ENCODE results near the gene ELAVL3. TPM values are rescaled to one million over a fixed set of nuclear protein-coding genes. Genes with fewer than 3 reads are reported as not detected.
A peak's percentile ranks its signal among the peaks of the same experiment; 100 is the strongest.

Gene ELAVL3
- total and polyA plus RNA-seq, 2 donors from 2014 or later = 0.22 TPM; not detected in 1

- FAIRE-seq = no peak
- H3K9me3 ChIP-seq (ENCODE audit: control insufficient read depth in 2 of 3, insufficient read depth in 1 of 3, low read length in 3 of 3) = no peaks in the 10 kb centered on the region
- DNase-seq = peak; percentile 51 to 83 (median 76)
- intact Hi-C loops (cut with DNase I) = no loop called here
- peak overlapping the region; percentile 59 to 76 for H3K27ac ChIP-seq (ENCODE audit: low read depth in 2 of 2, low read length in 2 of 2)
- peaks cover 11% of the 10 kb centered on the region for H3K27me3 ChIP-seq (ENCODE audit: control insufficient read depth, insufficient read depth, low read length)
- H3K4me1 ChIP-seq (ENCODE audit: control insufficient read depth in 2 of 3, insufficient read depth in 2 of 3, low read depth in 1 of 3, low read length in 3 of 3) = peaks cover 0 to 20% (median 6%) of the 10 kb centered on the region in 3 donors
- H3K4me3 ChIP-seq (ENCODE audit: low read length in 3 of 3) = peak overlapping the region; percentile 24 to 64 (median 39)
- H3K9ac ChIP-seq (ENCODE audit: low read length in 3 of 3) = peak overlapping the region in 2 of 3 donors; percentile 38 to 78
- no peak for TF ChIP-seq CTCF (IDR thresholded peaks at IDR 0.05; ENCODE audit: borderline replicate concordance, extremely low read depth, insufficient read depth)
- H3K36me3 ChIP-seq (ENCODE audit: control insufficient read depth in 2 of 3, insufficient read depth in 3 of 3, low read length in 3 of 3) = no peaks in the 10 kb centered on the region
Measured at GRCh38 chr19:11420429-11421370, 60.1 kb downstream of the ELAVL3 start.

GRCh38 chr19:11418549-11419506 lies 62.0 kb downstream of the ELAVL3 start, which contains the start of gene RGL3:
TSS of gene RGL3 (minus strand) at chr19:11419314. CDS start at chr19:11419278, 36 bp downstream.
- DNase-seq (peak; percentile 69 to 87 (median 86)), FAIRE-seq (no peak)
- peaks cover 11% of the 10 kb centered on the region for H3K27me3 ChIP-seq (ENCODE audit: control insufficient read depth, insufficient read depth, low read length)
- intact Hi-C loops (cut with DNase I) = no loop called here
- no peaks in the 10 kb centered on the region for H3K36me3 ChIP-seq (ENCODE audit: control insufficient read depth in 2 of 3, insufficient read depth in 3 of 3, low read length in 3 of 3)
- peak within 1 kb of the TSS in 2 of 3 donors; percentile 83 to 93 for H3K9ac ChIP-seq (ENCODE audit: low read length in 3 of 3)
- H3K9me3 ChIP-seq (ENCODE audit: control insufficient read depth in 2 of 3, insufficient read depth in 1 of 3, low read length in 3 of 3) = no peaks in the 10 kb centered on the region
- H3K27ac ChIP-seq (ENCODE audit: low read depth in 2 of 2, low read length in 2 of 2) = peak within 1 kb of the TSS; percentile 91 to 93
- peaks cover 0 to 20% (median 6%) of the 10 kb centered on the region in 3 donors for H3K4me1 ChIP-seq (ENCODE audit: control insufficient read depth in 2 of 3, insufficient read depth in 2 of 3, low read depth in 1 of 3, low read length in 3 of 3)
- no peak for TF ChIP-seq CTCF (IDR thresholded peaks at IDR 0.05; ENCODE audit: borderline replicate concordance, extremely low read depth, insufficient read depth)
- peak within 1 kb of the TSS; percentile 46 to 82 (median 78) for H3K4me3 ChIP-seq (ENCODE audit: low read length in 3 of 3)

- Histone ChIP-seq H3K9me3 (ENCODE audit: control insufficient read depth in 2 of 3, insufficient read depth in 1 of 3, low read length in 3 of 3) (no peaks in the 10 kb centered on the region), H3K27ac (ENCODE audit: low read depth in 2 of 2, low read length in 2 of 2) (peak overlapping the region; percentile 91 to 93), H3K4me1 (ENCODE audit: control insufficient read depth in 2 of 3, insufficient read depth in 2 of 3, low read depth in 1 of 3, low read length in 3 of 3) (peaks cover 0 to 20% (median 6%) of the 10 kb centered on the region in 3 donors), H3K4me3 (ENCODE audit: low read length in 3 of 3) (peak overlapping the region; percentile 46 to 82 (median 78)), H3K9ac (ENCODE audit: low read length in 3 of 3) (peak overlapping the region in 1 of 3 donors; percentile 83), H3K27me3 (ENCODE audit: control insufficient read depth, insufficient read depth, low read length) (peaks cover 6% of the 10 kb centered on the region), H3K36me3 (ENCODE audit: control insufficient read depth in 2 of 3, insufficient read depth in 3 of 3, low read length in 3 of 3) (no peaks in the 10 kb centered on the region)
- intact Hi-C loops (cut with DNase I) = no loop called here
- no peak for FAIRE-seq
- no peak for TF ChIP-seq CTCF (IDR thresholded peaks at IDR 0.05; ENCODE audit: borderline replicate concordance, extremely low read depth, insufficient read depth)
- peak in 3 of 5 donors; percentile 72 to 89 (median 88) for DNase-seq
Measured at GRCh38 chr19:11418094-11418548, 62.7 kb downstream of the ELAVL3 start.

Data from kidney (tissue), 14 donors.